ENCODE results near the gene ZMYM2.

- TF ChIP-seq POLR2AphosphoS5 (IDR thresholded peaks at IDR 0.05; ENCODE audit: low read depth, low read length) (no peak), POLR2A (IDR thresholded peaks at IDR 0.05; ENCODE audit: low read depth, low read length) (no peak), SPI1 (IDR thresholded peaks at IDR 0.05; ENCODE audit: low read depth, low read length) (no peak), TAF1 (IDR thresholded peaks at IDR 0.05; ENCODE audit: low read depth, low read length) (no peak), PAX5 (IDR thresholded peaks at IDR 0.05; ENCODE audit: insufficient read depth, low read length, severe bottlenecking) (no peak), POU2F2 (IDR thresholded peaks at IDR 0.05; ENCODE audit: low read depth, low read length) (no peak)
These were observed 20.4 kb downstream of the ZMYM2 start for GRCh38 chr13:19978831-19979437.

All from GM12891 (cell line).